Measurements from ENCODE around the gene SCRN1. TPM values are rescaled to one million over a fixed set of nuclear protein-coding genes. Genes with fewer than 3 reads are reported as not detected.

SCRN1 gene
- total and polyA plus RNA-seq, 2 experiments from 2014 or later = 47.1 to 73.5 TPM

- Histone ChIP-seq H3K9me2 (replicated peaks; ENCODE audit: insufficient read depth) (no peaks in the 10 kb centered on the region), H4K20me1 (ENCODE audit: insufficient read depth, poor library complexity, severe bottlenecking) (no peaks in the 10 kb centered on the region), H3K4me2 (no peak overlapping the region), H2AFZ (no peak overlapping the region), H3K4me3 (no peak overlapping the region), H3K36me3 (replicated peaks; ENCODE audit: insufficient read depth, low read depth) (no peaks in the 10 kb centered on the region), H3K79me2 (no peaks in the 10 kb centered on the region), H3K27me3 (no peaks in the 10 kb centered on the region), H3K9me3 (ENCODE audit: low read depth) (peaks cover 1% of the 10 kb centered on the region), H3K4me1 (ENCODE audit: insufficient read depth) (no peaks in the 10 kb centered on the region), H3K27ac (no peak overlapping the region)
- no peak for DNase-seq (ENCODE audit: low spot score)
- WGBS (ENCODE audit: low lambda C conversion rate, missing lambda C conversion rate) = 85% methylated on average over 1 of the region's 1 CpG
- TF ChIP-seq CTCF (IDR thresholded peaks at IDR 0.05; ENCODE audit: poor library complexity) = no peak
- no peak for TF ChIP-seq EZH2 (IDR thresholded peaks at IDR 0.05; ENCODE audit: borderline replicate concordance)
- no peak for TF ChIP-seq EZH2phosphoT487 (IDR thresholded peaks at IDR 0.05; ENCODE audit: low read depth, severe bottlenecking, unreplicated experiment)
Measured at GRCh38 chr7:29900745-29901144, 88.9 kb downstream of the SCRN1 start.

GRCh38 chr7:29898301-29898700 is 91.3 kb downstream of the SCRN1 start:
- H3K9me2 ChIP-seq (replicated peaks; ENCODE audit: insufficient read depth) = no peaks in the 10 kb centered on the region
- H3K4me1 ChIP-seq (ENCODE audit: insufficient read depth) = no peaks in the 10 kb centered on the region
- no peaks in the 10 kb centered on the region for H3K9me3 ChIP-seq (ENCODE audit: low read depth)
- H4K20me1 ChIP-seq (ENCODE audit: insufficient read depth, poor library complexity, severe bottlenecking) = no peaks in the 10 kb centered on the region
- TF ChIP-seq EZH2 (IDR thresholded peaks at IDR 0.05; ENCODE audit: borderline replicate concordance) (no peak), EZH2phosphoT487 (IDR thresholded peaks at IDR 0.05; ENCODE audit: low read depth, severe bottlenecking, unreplicated experiment) (no peak), CTCF (IDR thresholded peaks at IDR 0.05; ENCODE audit: poor library complexity) (no peak)
- no peak overlapping the region for H3K4me2 ChIP-seq
- H3K27ac ChIP-seq = no peak overlapping the region
- no peak overlapping the region for H3K4me3 ChIP-seq
- no peaks in the 10 kb centered on the region for H3K79me2 ChIP-seq
- no peaks in the 10 kb centered on the region for H3K27me3 ChIP-seq
- H2AFZ ChIP-seq = no peak overlapping the region
- WGBS (ENCODE audit: low lambda C conversion rate, missing lambda C conversion rate) = 77% methylated on average over 5 of the region's 5 CpGs
- DNase-seq (ENCODE audit: low spot score) = no peak
- no peaks in the 10 kb centered on the region for H3K36me3 ChIP-seq (replicated peaks; ENCODE audit: insufficient read depth, low read depth)

GRCh38 chr7:29896685-29897411 is 92.8 kb downstream of the SCRN1 start:
- no peak overlapping the region for H3K4me3 ChIP-seq
- H3K9me2 ChIP-seq (replicated peaks; ENCODE audit: insufficient read depth) = no peaks in the 10 kb centered on the region
- DNase-seq (ENCODE audit: low spot score) = no peak
- H3K4me2 ChIP-seq = no peak overlapping the region
- 90% methylated on average over 2 of the region's 2 CpGs for WGBS (ENCODE audit: low lambda C conversion rate, missing lambda C conversion rate)
- no peaks in the 10 kb centered on the region for H3K79me2 ChIP-seq
- no peak overlapping the region for H3K27ac ChIP-seq
- H3K4me1 ChIP-seq (ENCODE audit: insufficient read depth) = no peaks in the 10 kb centered on the region
- no peaks in the 10 kb centered on the region for H3K36me3 ChIP-seq (replicated peaks; ENCODE audit: insufficient read depth, low read depth)
- H2AFZ ChIP-seq = no peak overlapping the region
- TF ChIP-seq CTCF (IDR thresholded peaks at IDR 0.05; ENCODE audit: poor library complexity) (no peak), EZH2phosphoT487 (IDR thresholded peaks at IDR 0.05; ENCODE audit: low read depth, severe bottlenecking, unreplicated experiment) (no peak), EZH2 (IDR thresholded peaks at IDR 0.05; ENCODE audit: borderline replicate concordance) (no peak)
- no peaks in the 10 kb centered on the region for H4K20me1 ChIP-seq (ENCODE audit: insufficient read depth, poor library complexity, severe bottlenecking)
- no peaks in the 10 kb centered on the region for H3K27me3 ChIP-seq
- no peaks in the 10 kb centered on the region for H3K9me3 ChIP-seq (ENCODE audit: low read depth)

Measured in hepatocyte (in vitro differentiated cells).